ENCODE measurements around the gene TBC1D2.

The TBC1D2 gene

GRCh38 chr9:98236901-98237487 is 18.5 kb downstream of the TBC1D2 start:
- no peak for DNase-seq

- no peak for DNase-seq
These were observed 20.3 kb downstream of the TBC1D2 start for GRCh38 chr9:98235126-98235525.

- DNase-seq = no peak
These were observed 21.1 kb downstream of the TBC1D2 start for GRCh38 chr9:98234245-98234825.

GRCh38 chr9:98232926-98233325 is 22.5 kb downstream of the TBC1D2 start:
- DNase-seq = no peak

GRCh38 chr9:98231770-98232478 is 23.5 kb downstream of the TBC1D2 start:
- DNase-seq = no peak

GRCh38 chr9:98230789-98231188 is 24.7 kb downstream of the TBC1D2 start:
- no peak for DNase-seq

GRCh38 chr9:98230304-98230703 is 25.1 kb downstream of the TBC1D2 start:
- DNase-seq = no peak

GRCh38 chr9:98229620-98230019 is 25.8 kb downstream of the TBC1D2 start:
- DNase-seq = no peak

GRCh38 chr9:98229090-98229395 is 26.4 kb downstream of the TBC1D2 start:
- no peak for DNase-seq

GRCh38 chr9:98228392-98229089 is 26.9 kb downstream of the TBC1D2 start:
- DNase-seq = no peak

GRCh38 chr9:98227883-98228282 is 27.6 kb downstream of the TBC1D2 start:
- DNase-seq = no peak

- DNase-seq = no peak
These were observed 28.5 kb downstream of the TBC1D2 start for GRCh38 chr9:98226957-98227356.

GRCh38 chr9:98226516-98226915 is 28.9 kb downstream of the TBC1D2 start:
- DNase-seq = no peak

- DNase-seq = no peak
These were observed 30.4 kb downstream of the TBC1D2 start for GRCh38 chr9:98225015-98225442.

- DNase-seq = no peak
These were observed 32.4 kb downstream of the TBC1D2 start for GRCh38 chr9:98222885-98223691.

GRCh38 chr9:98220911-98221310 is 34.5 kb downstream of the TBC1D2 start:
- no peak for DNase-seq

- no peak for DNase-seq
These were observed 35.6 kb downstream of the TBC1D2 start for GRCh38 chr9:98219794-98220370.

- DNase-seq = no peak
These were observed 36.1 kb downstream of the TBC1D2 start for GRCh38 chr9:98219364-98219716.

- no peak for DNase-seq
These were observed 36.7 kb downstream of the TBC1D2 start for GRCh38 chr9:98218562-98219363.

- DNase-seq = no peak
These were observed 38.2 kb downstream of the TBC1D2 start for GRCh38 chr9:98217255-98217654.

- no peak for DNase-seq
These were observed 39.1 kb downstream of the TBC1D2 start for GRCh38 chr9:98216391-98216790.

- peak; percentile 13 for DNase-seq
These were observed 39.6 kb downstream of the TBC1D2 start for GRCh38 chr9:98215821-98216220.

Measured in NCI-H1092 treated with DMSO at 0.1 percent for 48 hours (cell line).